ENCODE data around the gene DHRSX.

DHRSX gene

GRCh38 chrX:2451501-2452316 is 49.1 kb downstream of the DHRSX start:
- no peak for DNase-seq

DNA sequence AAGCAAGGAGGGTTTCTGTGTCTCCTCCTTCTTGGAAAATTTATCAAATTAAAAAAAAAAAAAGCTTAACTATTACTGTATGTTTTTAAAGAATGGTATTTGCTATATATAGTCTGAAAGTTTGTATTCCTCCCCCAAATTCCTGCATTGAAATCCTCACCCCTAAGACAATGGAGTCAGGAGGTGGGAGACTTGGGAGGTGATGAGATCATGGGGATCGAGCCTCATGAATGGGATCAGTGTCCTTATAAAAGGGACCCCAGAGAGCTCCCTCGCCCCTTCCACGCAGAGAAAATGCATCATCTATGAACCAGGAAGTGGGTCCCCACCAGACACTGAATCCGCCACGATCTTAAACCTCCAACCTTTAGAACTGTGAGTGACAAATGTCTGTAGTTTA is 50.1 kb downstream of the DHRSX start:
- DNase-seq, result no peak

- no peak for DNase-seq
These were observed 51.5 kb downstream of the DHRSX start for GRCh38 chrX:2449135-2449886.

- no peak for DNase-seq
These were observed 53.3 kb downstream of the DHRSX start for GRCh38 chrX:2447484-2447883.

- no peak for DNase-seq
These were observed 54.0 kb downstream of the DHRSX start for GRCh38 chrX:2446815-2447214.

- no peak for DNase-seq
These were observed 54.8 kb downstream of the DHRSX start for GRCh38 chrX:2445662-2446623.

DNA sequence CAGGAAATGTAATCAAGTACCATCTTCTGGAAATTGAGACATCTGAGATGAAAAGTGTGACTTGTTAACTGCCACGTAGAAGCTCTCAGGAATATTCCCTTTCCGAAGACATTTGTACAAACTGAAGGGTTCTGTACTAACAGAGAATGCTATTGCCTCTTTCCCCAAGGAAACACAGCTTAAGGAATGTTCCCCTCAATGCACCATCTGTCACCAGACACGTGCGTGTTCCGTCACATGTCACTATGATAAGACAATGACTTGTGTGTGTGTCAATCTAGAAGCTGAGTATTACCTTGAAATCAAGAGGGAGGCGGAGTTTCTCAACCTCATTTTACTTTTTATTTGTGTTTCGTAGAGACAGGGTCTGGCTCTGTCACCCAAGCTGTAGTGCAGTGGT is 58.1 kb downstream of the DHRSX start:
- DNase-seq, result no peak

GRCh38 chrX:2441466-2441865 is 59.3 kb downstream of the DHRSX start:
- DNase-seq, result no peak

DNA sequence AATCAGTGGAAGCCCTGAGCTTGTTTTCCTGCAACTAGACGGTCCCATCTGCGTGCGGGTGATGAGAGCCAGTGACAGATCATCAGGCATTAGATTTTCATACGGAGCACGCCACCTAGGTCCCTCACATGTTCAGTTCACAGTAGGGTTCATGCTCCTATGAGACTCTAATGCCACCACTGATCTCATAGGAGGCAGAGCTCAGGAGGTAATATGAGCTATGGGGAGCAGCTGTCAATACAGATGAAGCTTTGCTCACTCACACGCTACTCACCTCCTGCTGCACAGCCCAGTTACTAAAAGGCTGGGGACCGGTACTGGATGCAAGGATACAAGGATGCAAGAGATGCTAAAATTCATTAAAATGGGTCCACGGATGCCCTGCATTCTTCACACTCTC is 61.2 kb downstream of the DHRSX start:
- DNase-seq, result no peak

DNA sequence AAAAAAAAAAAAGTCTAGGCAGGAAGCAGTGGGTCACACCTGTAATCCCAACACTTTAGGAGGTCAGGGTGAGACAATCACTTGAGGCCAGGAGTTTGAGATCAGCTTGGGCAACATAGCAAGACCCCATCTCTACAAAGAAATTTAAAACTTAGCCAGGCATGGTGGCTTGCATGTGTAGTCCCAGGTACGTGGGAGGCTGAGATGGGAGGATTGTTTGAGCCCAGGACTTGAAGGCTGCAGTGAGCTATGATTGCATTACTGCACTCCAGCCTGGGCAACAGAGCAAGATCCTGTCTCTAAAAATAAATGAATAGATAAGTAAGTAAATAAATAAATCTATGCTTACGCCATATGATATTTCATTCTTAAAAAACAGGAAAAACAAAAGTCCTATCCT is 65.3 kb downstream of the DHRSX start:
- DNase-seq, result no peak

DNA sequence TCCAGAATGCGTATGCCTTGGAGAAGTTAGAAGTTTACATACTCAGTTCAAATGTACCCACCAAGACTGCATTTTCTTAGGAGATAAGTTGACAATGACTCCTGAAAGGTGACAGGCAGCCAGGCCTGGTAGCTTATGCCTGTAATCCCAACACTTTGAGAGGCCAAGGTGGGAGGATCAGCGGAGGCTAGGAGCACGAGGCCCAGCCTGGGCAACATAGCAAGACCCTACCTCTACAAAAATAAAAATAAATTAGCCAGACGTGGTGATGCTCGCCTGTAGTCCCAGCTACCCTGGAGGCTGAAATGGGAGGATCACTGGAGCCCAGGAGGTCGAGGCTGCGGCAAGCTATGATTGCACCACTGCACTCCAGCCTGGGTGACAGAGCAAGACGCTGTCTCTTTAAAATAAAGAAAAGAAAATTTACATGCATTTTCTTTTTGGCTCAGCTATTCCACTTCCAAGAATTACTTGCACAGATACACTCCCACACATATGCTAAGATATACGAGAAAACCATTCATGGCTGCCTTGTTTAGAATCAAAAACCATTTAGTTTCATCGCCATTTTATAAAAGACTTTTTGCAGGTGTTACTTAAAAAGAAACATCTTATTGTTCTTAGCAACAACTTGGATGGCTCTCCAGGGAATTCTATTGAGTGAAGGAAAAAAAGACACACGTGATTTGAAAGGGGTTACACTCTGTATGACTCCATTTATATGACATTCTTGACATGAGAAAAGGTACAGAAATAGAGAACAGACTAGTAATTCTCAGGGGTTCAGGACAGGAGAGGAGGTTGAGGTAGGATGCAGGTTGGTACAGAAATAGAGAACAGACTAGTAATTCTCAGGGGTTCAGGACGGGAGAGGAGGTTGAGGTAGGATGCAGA is 66.3 kb downstream of the DHRSX start:
- DNase-seq, result no peak

GRCh38 chrX:2432298-2432863 is 68.4 kb downstream of the DHRSX start:
- no peak for DNase-seq

- DNase-seq, result no peak
These were observed 70.4 kb downstream of the DHRSX start for GRCh38 chrX:2430265-2430825.

DNA sequence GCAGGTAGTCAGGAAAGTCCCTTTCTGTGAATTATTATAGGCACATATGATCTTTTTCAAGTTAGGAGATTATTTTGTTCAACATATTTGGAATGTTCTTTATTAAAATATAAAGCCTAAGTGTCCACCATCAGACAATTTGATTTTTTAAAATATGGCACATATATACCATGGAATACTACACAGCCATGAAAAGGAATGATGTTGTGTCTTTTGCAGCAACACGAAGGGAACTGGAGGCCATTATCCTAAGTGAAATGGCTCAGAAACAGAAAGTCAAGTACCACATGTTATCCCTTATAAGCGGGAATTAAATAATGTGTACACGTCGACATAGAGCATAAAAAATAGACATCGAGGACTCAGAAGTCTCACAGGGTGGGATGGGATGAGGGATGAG is 73.0 kb downstream of the DHRSX start:
- no peak for DNase-seq

- no peak for DNase-seq
These were observed 73.6 kb downstream of the DHRSX start for GRCh38 chrX:2427147-2427546.

- no peak for DNase-seq
These were observed 74.4 kb downstream of the DHRSX start for GRCh38 chrX:2426289-2426882.

GRCh38 chrX:2425286-2426071 is 75.3 kb downstream of the DHRSX start:
- no peak for DNase-seq

- DNase-seq, result no peak
These were observed 76.5 kb downstream of the DHRSX start for GRCh38 chrX:2424317-2424716.

- no peak for DNase-seq
These were observed 76.9 kb downstream of the DHRSX start for GRCh38 chrX:2423899-2424298.

DNA sequence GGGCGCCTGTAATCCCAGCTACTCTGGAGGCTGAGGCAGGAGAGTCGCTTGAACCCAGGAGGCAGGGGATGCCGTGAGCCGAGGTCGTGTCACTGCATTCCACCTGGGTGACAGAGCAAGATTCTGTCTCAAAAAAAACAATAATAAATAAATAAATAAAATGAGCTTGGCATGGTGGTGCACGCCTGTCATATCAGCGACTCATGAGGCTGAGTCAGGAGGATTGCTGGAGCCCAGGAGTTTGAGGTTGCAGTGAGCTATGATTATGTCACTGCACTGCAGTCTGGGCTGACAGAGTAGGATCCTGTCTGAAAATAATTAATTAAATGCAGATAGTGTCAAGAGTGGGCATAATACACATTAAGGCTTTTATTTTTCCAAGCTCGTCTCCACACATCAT is 77.5 kb downstream of the DHRSX start:
- no peak for DNase-seq

Measured in NCI-H1930 (cell line).